Skeletal muscle tissue (tissue), 4 donors: ENCODE results near the gene TPGS1. TPM values are rescaled to one million over a fixed set of nuclear protein-coding genes. Genes with fewer than 3 reads are reported as not detected.

Experiments used
- H3K27ac ChIP-seq: one replicate; pipeline ENCODE4 v1.7.0; 2013; ENCODE audit warnings: mild to moderate bottlenecking, low read depth, low read length, inconsistent platforms
- H3K27me3 ChIP-seq, 3 donors: one replicate each; pipeline ENCODE4 v1.7.0; 2013; ENCODE audit warnings: low read length in 3 of 3; ENCODE audit not compliant: control insufficient read depth in 3 of 3, insufficient read depth in 3 of 3
- H3K36me3 ChIP-seq, 3 donors: one replicate each; pipeline ENCODE4 v1.7.0; 2013; ENCODE audit warnings: low read length in 3 of 3; ENCODE audit not compliant: control insufficient read depth in 3 of 3, insufficient read depth in 3 of 3
- H3K4me1 ChIP-seq, 3 donors: one replicate each; pipeline ENCODE4 v1.7.0; 2013; ENCODE audit warnings: low read length in 3 of 3, mild to moderate bottlenecking in 3 of 3; ENCODE audit not compliant: control insufficient read depth in 3 of 3, insufficient read depth in 3 of 3
- H3K4me3 ChIP-seq, 3 donors: one replicate each; pipeline ENCODE4 v1.7.0; 2013; ENCODE audit warnings: low read length in 3 of 3
- H3K9ac ChIP-seq, 3 donors: one replicate each; pipeline ENCODE4 v1.7.0; 2013; ENCODE audit warnings: low read length in 3 of 3, mild to moderate bottlenecking in 3 of 3, moderate library complexity in 2 of 3, low read depth in 1 of 3
- H3K9me3 ChIP-seq, 3 donors: one replicate each; pipeline ENCODE4 v1.7.0; 2013; ENCODE audit warnings: low read length in 3 of 3; ENCODE audit not compliant: control insufficient read depth in 3 of 3
- total RNA-seq: library from RNA; depleted of rRNA; stranded (reverse); fragments of >200 nt; gene quantifications from one replicate; pipeline ENCODE4 v1.2.3, GENCODE V29; 2014
- donor health status: Osteomylitis.

Gene TPGS1
- total RNA-seq, 1 donor from 2014 or later: 24.5 TPM

GRCh38 chr19:496112-496665, 11.1 kb upstream of the TPGS1 start, which contains the start of gene MADCAM1:
Gene MADCAM1, plus strand, starts transcription at chr19:496486. Its CDS starts 14 bp downstream, at chr19:496500.
- no peak within 1 kb of the TSS for H3K27ac ChIP-seq
- no peaks in the 10 kb centered on the region for H3K9me3 ChIP-seq
- no peak within 1 kb of the TSS for H3K4me3 ChIP-seq
- H3K36me3 ChIP-seq: no peaks in the 10 kb centered on the region
- no peak within 1 kb of the TSS for H3K9ac ChIP-seq
- peaks cover 3 to 9% (median 3%) of the 10 kb centered on the region in 3 donors for H3K4me1 ChIP-seq
- peaks cover 22 to 43% (median 23%) of the 10 kb centered on the region in 3 donors for H3K27me3 ChIP-seq

- Histone ChIP-seq H3K4me3 (no peak overlapping the region), H3K9ac (no peak overlapping the region), H3K4me1 (peaks cover 3 to 9% (median 3%) of the 10 kb centered on the region in 3 donors), H3K27me3 (peaks cover 22 to 43% (median 23%) of the 10 kb centered on the region in 3 donors), H3K9me3 (no peaks in the 10 kb centered on the region), H3K27ac (no peak overlapping the region), H3K36me3 (no peaks in the 10 kb centered on the region)
Observed at GRCh38 chr19:496986-497385, 10.3 kb upstream of the TPGS1 start.

- Histone ChIP-seq H3K4me1 (peaks cover 3 to 9% (median 3%) of the 10 kb centered on the region in 3 donors), H3K27me3 (peaks cover 22 to 43% (median 23%) of the 10 kb centered on the region in 3 donors), H3K9me3 (no peaks in the 10 kb centered on the region), H3K36me3 (no peaks in the 10 kb centered on the region), H3K9ac (no peak overlapping the region), H3K27ac (no peak overlapping the region), H3K4me3 (no peak overlapping the region)
Observed at GRCh38 chr19:497491-497868, 9.8 kb upstream of the TPGS1 start.

- H3K27ac ChIP-seq: no peak overlapping the region
- H3K9ac ChIP-seq: no peak overlapping the region
- H3K4me3 ChIP-seq: no peak overlapping the region
- peaks cover 22 to 43% (median 23%) of the 10 kb centered on the region in 3 donors for H3K27me3 ChIP-seq
- no peaks in the 10 kb centered on the region for H3K9me3 ChIP-seq
- H3K36me3 ChIP-seq: no peaks in the 10 kb centered on the region
- peaks cover 3 to 9% (median 3%) of the 10 kb centered on the region in 3 donors for H3K4me1 ChIP-seq
Observed at GRCh38 chr19:497869-498510, 9.3 kb upstream of the TPGS1 start.

GRCh38 chr19:498511-498891, 8.8 kb upstream of the TPGS1 start:
- Histone ChIP-seq H3K9me3 (no peaks in the 10 kb centered on the region), H3K27me3 (peaks cover 22 to 43% (median 23%) of the 10 kb centered on the region in 3 donors), H3K4me3 (no peak overlapping the region), H3K36me3 (no peaks in the 10 kb centered on the region), H3K9ac (no peak overlapping the region), H3K4me1 (peaks cover 3 to 9% (median 3%) of the 10 kb centered on the region in 3 donors), H3K27ac (no peak overlapping the region)

GRCh38 chr19:498977-499623, 8.2 kb upstream of the TPGS1 start:
- no peak overlapping the region for H3K9ac ChIP-seq
- H3K4me1 ChIP-seq: peaks cover 3% of the 10 kb centered on the region in 3 donors
- H3K36me3 ChIP-seq: no peaks in the 10 kb centered on the region
- peaks cover 22 to 40% (median 23%) of the 10 kb centered on the region in 3 donors for H3K27me3 ChIP-seq
- H3K27ac ChIP-seq: no peak overlapping the region
- no peaks in the 10 kb centered on the region for H3K9me3 ChIP-seq
- no peak overlapping the region for H3K4me3 ChIP-seq

- H3K27me3 ChIP-seq: peaks cover 17 to 22% (median 18%) of the 10 kb centered on the region in 3 donors
- H3K4me1 ChIP-seq: peaks cover 3 to 8% (median 5%) of the 10 kb centered on the region in 3 donors
- H3K9ac ChIP-seq: no peak overlapping the region
- H3K4me3 ChIP-seq: no peak overlapping the region
- no peaks in the 10 kb centered on the region for H3K36me3 ChIP-seq
- H3K27ac ChIP-seq: no peak overlapping the region
- no peaks in the 10 kb centered on the region for H3K9me3 ChIP-seq
Observed at GRCh38 chr19:501646-502045, 5.7 kb upstream of the TPGS1 start.

- Histone ChIP-seq H3K4me3 (no peak overlapping the region), H3K27me3 (peaks cover 0 to 4% (median under 1%) of the 10 kb centered on the region in 3 donors), H3K27ac (no peak overlapping the region), H3K36me3 (peaks cover 2 to 7% (median 4%) of the 10 kb centered on the region in 3 donors), H3K4me1 (peaks cover 14 to 19% (median 16%) of the 10 kb centered on the region in 3 donors), H3K9me3 (no peaks in the 10 kb centered on the region), H3K9ac (no peak overlapping the region)
Observed at GRCh38 chr19:504616-505015, 2.7 kb upstream of the TPGS1 start.

- Histone ChIP-seq H3K9ac (peak overlapping the region; percentile 88 to 91 (median 89)), H3K4me1 (peaks cover 18 to 32% (median 26%) of the 10 kb centered on the region in 3 donors), H3K9me3 (no peaks in the 10 kb centered on the region), H3K27me3 (no peaks in the 10 kb centered on the region), H3K36me3 (peaks cover 4 to 9% (median 6%) of the 10 kb centered on the region in 3 donors), H3K4me3 (peak overlapping the region; percentile 87 to 96 (median 92)), H3K27ac (peak overlapping the region; percentile 97)
Observed at GRCh38 chr19:506404-507285, 652 bp upstream of the TPGS1 start.
